SKM-1 (cell line): ENCODE data around the gene PLSCR1.
A peak's percentile ranks its signal among the peaks of the same experiment; 100 is the strongest.

Source experiments
- DNase-seq: peaks from one replicate; lab custom pipeline; 2025; ENCODE audit not compliant: unreplicated experiment; lab: John Stamatoyannopoulos, UW

The PLSCR1 gene

GRCh38 chr3:146544002-146544928 lies at the start of gene PLSCR1:
TSS of gene PLSCR1 (minus strand) at chr3:146544607. CDS start at chr3:146536552, 8,055 bp downstream.
- DNase-seq: peak; percentile 89

- DNase-seq: no peak
Measured at GRCh38 chr3:146593776-146594175, 49.4 kb upstream of the PLSCR1 start.

- no peak for DNase-seq
Measured at GRCh38 chr3:146590521-146590920, 46.1 kb upstream of the PLSCR1 start.

GRCh38 chr3:146589899-146590508 lies 45.6 kb upstream of the PLSCR1 start:
- peak; percentile 6 for DNase-seq

GRCh38 chr3:146585156-146585555 lies 40.7 kb upstream of the PLSCR1 start:
- no peak for DNase-seq

- DNase-seq: peak; percentile 82
Measured at GRCh38 chr3:146581951-146582467, 37.6 kb upstream of the PLSCR1 start.

GRCh38 chr3:146581080-146581601 lies 36.7 kb upstream of the PLSCR1 start:
- no peak for DNase-seq

GRCh38 chr3:146577662-146578061 lies 33.3 kb upstream of the PLSCR1 start:
- no peak for DNase-seq

GRCh38 chr3:146575636-146576035 lies 31.2 kb upstream of the PLSCR1 start:
- DNase-seq: no peak

- DNase-seq: no peak
Measured at GRCh38 chr3:146574173-146574572, 29.8 kb upstream of the PLSCR1 start.

- no peak for DNase-seq
Measured at GRCh38 chr3:146569314-146569713, 24.9 kb upstream of the PLSCR1 start.

GRCh38 chr3:146566138-146566537 lies 21.7 kb upstream of the PLSCR1 start:
- DNase-seq: no peak

- DNase-seq: no peak
Measured at GRCh38 chr3:146561879-146562278, 17.5 kb upstream of the PLSCR1 start.

- no peak for DNase-seq
Measured at GRCh38 chr3:146561463-146561862, 17.1 kb upstream of the PLSCR1 start.

- DNase-seq: no peak
Measured at GRCh38 chr3:146560678-146561077, 16.3 kb upstream of the PLSCR1 start.

- no peak for DNase-seq
Measured at GRCh38 chr3:146559388-146559787, 15.0 kb upstream of the PLSCR1 start.

- DNase-seq: peak; percentile 78
Measured at GRCh38 chr3:146558781-146559180, 14.4 kb upstream of the PLSCR1 start.

GRCh38 chr3:146557745-146558144 lies 13.3 kb upstream of the PLSCR1 start:
- no peak for DNase-seq

GRCh38 chr3:146555311-146555710 lies 10.9 kb upstream of the PLSCR1 start:
- no peak for DNase-seq

- DNase-seq: peak; percentile 24
Measured at GRCh38 chr3:146554151-146554760, 9.8 kb upstream of the PLSCR1 start.

- no peak for DNase-seq
Measured at GRCh38 chr3:146550743-146551510, 6.5 kb upstream of the PLSCR1 start.
